ENCODE measurements around the gene IRX4.
"Not testable (repeated sequence)": the region's sequence is repeated elsewhere in the genome, so short reads cannot be mapped to it uniquely, and the experiment has no call there.

The IRX4 gene

DNA sequence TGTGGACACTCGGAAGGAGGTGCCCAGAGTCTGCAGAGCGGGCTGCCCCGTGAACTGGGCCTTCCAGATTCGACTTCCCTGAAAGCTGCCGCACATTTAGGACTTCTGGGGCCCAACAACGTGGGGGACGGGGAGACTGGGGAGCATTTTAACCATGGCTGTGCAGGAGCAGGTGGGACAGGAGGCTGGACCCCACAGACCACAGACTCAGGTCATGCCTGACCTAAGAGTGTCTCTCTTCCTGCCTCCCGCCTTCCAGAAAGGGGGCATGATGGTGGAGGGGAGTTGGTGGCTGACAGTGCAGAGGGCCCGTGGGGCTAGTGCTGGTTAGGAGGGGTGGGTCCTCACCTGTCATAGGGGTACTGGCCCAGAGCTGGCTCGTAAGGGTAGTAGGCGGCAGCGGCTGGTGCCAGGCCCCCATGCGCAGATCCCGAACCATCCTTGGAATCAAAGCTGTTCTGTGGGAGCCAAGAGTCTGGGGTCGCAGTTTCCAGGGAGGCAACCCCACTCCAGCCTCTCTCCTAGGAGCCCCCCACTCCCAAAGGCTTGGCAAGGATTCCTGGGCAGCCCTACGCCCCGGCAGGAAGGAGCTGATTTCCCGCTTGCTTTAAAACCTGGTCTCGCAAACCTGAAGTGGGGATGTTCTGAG is 2.2 kb downstream of the IRX4 start:
- H3K27ac Mint-ChIP-seq = no peak overlapping the region
- peaks cover 60% of the 10 kb centered on the region for H3K27me3 Mint-ChIP-seq (ENCODE audit: low read depth)
- H3K36me3 Mint-ChIP-seq (ENCODE audit: low read depth) = peaks cover 7% of the 10 kb centered on the region
- H3K9me3 Mint-ChIP-seq = no peaks in the 10 kb centered on the region
- no peak overlapping the region for H3K4me3 Mint-ChIP-seq
- peaks cover 3% of the 10 kb centered on the region for H3K4me1 Mint-ChIP-seq (ENCODE audit: low read depth)

- peaks cover 60% of the 10 kb centered on the region for H3K27me3 Mint-ChIP-seq (ENCODE audit: low read depth)
- peaks cover 3% of the 10 kb centered on the region for H3K4me1 Mint-ChIP-seq (ENCODE audit: low read depth)
- H3K36me3 Mint-ChIP-seq (ENCODE audit: low read depth) = peaks cover 7% of the 10 kb centered on the region
- H3K4me3 Mint-ChIP-seq = no peak overlapping the region
- H3K9me3 Mint-ChIP-seq = no peaks in the 10 kb centered on the region
- H3K27ac Mint-ChIP-seq = no peak overlapping the region
Measured at GRCh38 chr5:1879292-1880263, 3.1 kb downstream of the IRX4 start.

- peaks cover 3% of the 10 kb centered on the region for H3K36me3 Mint-ChIP-seq (ENCODE audit: low read depth)
- H3K27ac Mint-ChIP-seq = no peak overlapping the region
Measured at GRCh38 chr5:1878050-1878849, 4.5 kb downstream of the IRX4 start.

GRCh38 chr5:1877103-1878049 is 5.3 kb downstream of the IRX4 start:
- peaks cover 3% of the 10 kb centered on the region for H3K36me3 Mint-ChIP-seq (ENCODE audit: low read depth)
- no peaks in the 10 kb centered on the region for H3K4me1 Mint-ChIP-seq (ENCODE audit: low read depth)
- H3K27me3 Mint-ChIP-seq (ENCODE audit: low read depth) = peaks cover 71% of the 10 kb centered on the region
- H3K9me3 Mint-ChIP-seq = no peaks in the 10 kb centered on the region
- no peak overlapping the region for H3K4me3 Mint-ChIP-seq
- H3K27ac Mint-ChIP-seq = no peak overlapping the region

More at GRCh38 chr5:1878050-1878849, 4.5 kb downstream of the IRX4 start:
- H3K9me3 Mint-ChIP-seq = no peaks in the 10 kb centered on the region
- no peak overlapping the region for H3K4me3 Mint-ChIP-seq
- H3K4me1 Mint-ChIP-seq (ENCODE audit: low read depth) = no peaks in the 10 kb centered on the region
- H3K27me3 Mint-ChIP-seq (ENCODE audit: low read depth) = peaks cover 65% of the 10 kb centered on the region

DNA sequence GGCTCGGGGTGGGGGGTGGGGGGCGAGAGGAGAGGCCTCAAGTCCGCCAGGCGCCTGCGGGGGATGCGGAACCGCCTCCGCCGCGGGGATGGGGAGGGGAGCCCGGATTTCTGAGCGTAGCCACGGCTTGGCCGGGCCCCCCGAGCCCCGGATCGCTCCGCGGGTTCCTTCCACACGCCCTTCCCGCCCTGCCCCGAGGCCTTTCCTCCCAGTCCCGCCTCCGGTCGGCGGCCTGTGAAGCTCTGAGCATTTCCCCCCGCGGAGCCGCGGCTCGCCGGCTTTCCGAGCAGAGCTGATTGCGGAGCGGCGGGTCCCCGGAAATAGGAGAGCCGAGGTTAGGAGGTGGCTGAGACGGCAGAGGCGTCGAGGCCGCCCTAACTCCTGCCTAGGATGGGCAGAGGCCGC is 6.1 kb downstream of the IRX4 start:
- Mint-ChIP-seq H3K36me3 (ENCODE audit: low read depth) (peaks cover 3% of the 10 kb centered on the region), H3K4me1 (ENCODE audit: low read depth) (no peaks in the 10 kb centered on the region), H3K27me3 (ENCODE audit: low read depth) (peaks cover 71% of the 10 kb centered on the region), H3K4me3 (no peak overlapping the region), H3K9me3 (no peaks in the 10 kb centered on the region), H3K27ac (no peak overlapping the region)

DNA sequence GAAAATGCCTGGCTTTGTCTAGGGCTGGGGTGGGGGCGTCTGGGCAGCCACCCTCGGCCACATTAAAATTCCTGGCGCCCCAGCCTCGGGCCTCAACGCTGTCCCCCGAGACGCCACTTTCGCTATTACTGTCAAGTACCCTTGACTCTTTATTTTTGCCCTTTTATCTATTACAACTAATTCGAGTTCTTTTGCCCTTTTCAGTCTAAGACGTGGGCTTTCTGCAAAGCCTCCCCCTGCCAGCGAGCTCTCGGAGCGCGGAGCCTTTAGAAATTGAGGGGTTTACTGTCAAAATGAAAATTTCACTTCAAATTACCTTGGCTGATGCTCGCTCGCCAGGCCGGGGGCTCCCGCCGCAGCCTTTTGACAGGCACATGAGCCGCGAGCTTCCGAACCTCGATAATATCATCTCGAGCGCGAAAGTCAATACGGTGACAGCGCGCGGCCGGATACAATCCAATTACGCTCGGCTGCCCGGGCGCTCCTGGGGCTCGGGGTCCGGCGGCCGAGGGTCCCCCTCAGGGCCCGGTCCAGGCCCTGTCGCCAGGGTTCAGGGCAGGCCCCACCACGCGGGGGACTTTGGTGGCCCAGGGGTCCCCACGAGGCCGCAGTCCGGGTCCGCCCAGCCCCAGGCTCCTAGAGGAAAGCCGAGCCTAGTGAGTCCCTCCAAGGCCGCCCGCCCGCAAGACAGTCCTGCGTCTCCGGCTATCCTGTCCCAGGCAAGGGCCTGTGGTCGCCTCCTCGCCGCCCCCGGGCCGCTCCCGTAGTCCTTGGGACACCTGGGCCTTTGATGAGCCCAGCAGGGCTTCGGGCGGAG is 6.7 kb downstream of the IRX4 start:
- Mint-ChIP-seq H3K9me3 (no peaks in the 10 kb centered on the region), H3K4me1 (ENCODE audit: low read depth) (no peaks in the 10 kb centered on the region), H3K36me3 (ENCODE audit: low read depth) (peaks cover 3% of the 10 kb centered on the region), H3K27ac (peak overlapping the region; percentile 57), H3K4me3 (no peak overlapping the region), H3K27me3 (ENCODE audit: low read depth) (peaks cover 66% of the 10 kb centered on the region)

DNA sequence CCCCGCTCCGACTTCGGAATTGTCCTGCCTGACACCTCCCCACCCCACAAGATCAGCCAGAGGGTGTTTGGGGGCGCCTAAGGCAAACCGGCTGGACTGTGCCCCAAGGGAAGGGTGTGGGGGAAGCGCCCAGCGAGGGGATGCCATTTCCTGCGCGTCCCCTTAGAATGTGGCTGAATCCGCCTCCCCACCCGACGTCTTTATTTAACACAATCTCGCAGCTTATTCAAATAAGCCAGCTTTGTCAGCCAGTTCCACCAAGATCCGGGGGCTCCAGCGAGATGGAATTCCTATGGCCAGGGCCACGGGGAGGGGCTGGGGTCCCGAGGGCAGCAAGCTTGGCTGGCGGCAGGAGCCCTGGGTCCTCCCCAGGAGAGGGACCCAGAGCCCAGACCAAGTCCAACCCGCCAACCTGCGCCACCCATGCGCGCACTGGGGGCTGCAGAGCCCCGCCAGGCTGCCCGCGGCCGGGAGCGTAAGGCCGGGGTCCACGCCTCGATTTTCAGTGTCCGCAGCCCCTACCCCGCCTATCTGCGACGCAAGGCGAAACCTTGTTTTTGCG is 7.4 kb downstream of the IRX4 start:
- Mint-ChIP-seq H3K9me3 (no peaks in the 10 kb centered on the region), H3K27me3 (ENCODE audit: low read depth) (peaks cover 60% of the 10 kb centered on the region), H3K36me3 (ENCODE audit: low read depth) (peaks cover 3% of the 10 kb centered on the region), H3K4me3 (no peak overlapping the region), H3K4me1 (ENCODE audit: low read depth) (no peaks in the 10 kb centered on the region), H3K27ac (no peak overlapping the region)

DNA sequence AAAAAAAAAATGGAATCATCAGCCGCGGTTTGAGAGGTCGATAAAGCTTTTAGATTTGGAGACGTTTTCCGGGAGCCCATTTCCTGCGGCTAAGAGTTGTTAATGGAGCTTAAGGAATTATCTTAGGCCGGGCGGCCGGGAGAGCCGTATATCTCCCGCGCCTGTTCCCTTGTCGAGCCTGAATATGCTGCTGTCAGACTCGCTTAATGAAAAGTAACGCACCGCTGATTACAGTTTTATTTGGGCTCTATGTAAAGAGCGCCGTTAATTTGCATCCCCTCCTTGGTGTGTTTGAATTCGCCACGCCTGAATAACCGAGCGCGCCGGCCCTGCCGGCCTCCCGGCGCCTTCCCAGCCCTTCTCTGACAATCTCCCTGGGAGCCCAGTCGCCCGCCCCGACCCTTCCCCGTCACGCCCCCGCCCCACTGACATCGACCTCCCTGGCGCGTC is 7.9 kb downstream of the IRX4 start:
- H3K36me3 Mint-ChIP-seq (ENCODE audit: low read depth) = peaks cover 3% of the 10 kb centered on the region
- no peaks in the 10 kb centered on the region for H3K4me1 Mint-ChIP-seq (ENCODE audit: low read depth)
- no peak overlapping the region for H3K27ac Mint-ChIP-seq
- H3K27me3 Mint-ChIP-seq (ENCODE audit: low read depth) = peaks cover 54% of the 10 kb centered on the region
- H3K9me3 Mint-ChIP-seq = no peaks in the 10 kb centered on the region
- H3K4me3 Mint-ChIP-seq = no peak overlapping the region

GRCh38 chr5:1874348-1874747 is 8.4 kb downstream of the IRX4 start:
- Mint-ChIP-seq H3K36me3 (ENCODE audit: low read depth) (no peaks in the 10 kb centered on the region), H3K27ac (no peak overlapping the region), H3K4me3 (no peak overlapping the region), H3K4me1 (ENCODE audit: low read depth) (no peaks in the 10 kb centered on the region), H3K9me3 (no peaks in the 10 kb centered on the region), H3K27me3 (ENCODE audit: low read depth) (peaks cover 50% of the 10 kb centered on the region)

- no peaks in the 10 kb centered on the region for H3K36me3 Mint-ChIP-seq (ENCODE audit: low read depth)
- H3K27me3 Mint-ChIP-seq (ENCODE audit: low read depth) = peaks cover 42% of the 10 kb centered on the region
- no peak overlapping the region for H3K27ac Mint-ChIP-seq
- no peaks in the 10 kb centered on the region for H3K9me3 Mint-ChIP-seq
- no peaks in the 10 kb centered on the region for H3K4me1 Mint-ChIP-seq (ENCODE audit: low read depth)
- no peak overlapping the region for H3K4me3 Mint-ChIP-seq
Measured at GRCh38 chr5:1873243-1873959, 9.3 kb downstream of the IRX4 start.

- H3K9me3 Mint-ChIP-seq = no peaks in the 10 kb centered on the region
- no peaks in the 10 kb centered on the region for H3K36me3 Mint-ChIP-seq (ENCODE audit: low read depth)
- H3K27ac Mint-ChIP-seq = no peak overlapping the region
- no peak overlapping the region for H3K4me3 Mint-ChIP-seq
- no peaks in the 10 kb centered on the region for H3K4me1 Mint-ChIP-seq (ENCODE audit: low read depth)
- H3K27me3 Mint-ChIP-seq (ENCODE audit: low read depth) = peaks cover 32% of the 10 kb centered on the region
Measured at GRCh38 chr5:1871441-1871840, 11.3 kb downstream of the IRX4 start.

GRCh38 chr5:1870435-1871272 is 12.1 kb downstream of the IRX4 start:
- not testable (repeated sequence) for H3K36me3 Mint-ChIP-seq (ENCODE audit: low read depth); H3K4me3 Mint-ChIP-seq
- H3K27me3 Mint-ChIP-seq (ENCODE audit: low read depth) = peaks cover 28% of the 10 kb centered on the region

More at GRCh38 chr5:1870435-1871272, 12.1 kb downstream of the IRX4 start:
- H3K9me3 Mint-ChIP-seq; H3K4me1 Mint-ChIP-seq (ENCODE audit: low read depth); H3K27ac Mint-ChIP-seq: not testable (repeated sequence)

Measured in T-helper 1 cell treated with Interleukin-12 subunit alpha and Interleukin-12 subunit beta and Interleukin-4 antibody, amounts not matched to agents 30 μg/mL and 1 μg/mL, for 36 hours (primary cell).